AG09319 (cell line): ENCODE data around the gene PELI2.

Experiments used
- DNase-seq: peaks from one replicate; pipeline ENCODE4 v3.0.0-alpha.2; 2010; ENCODE audit warnings: low read depth; ENCODE audit errors: extremely low read depth
- CTCF ChIP-seq: IDR thresholded peaks from 2 replicates; pipeline ENCODE4 v1.5.1; 2011; ENCODE audit warnings: low read depth, mild to moderate bottlenecking, inconsistent platforms, low read length, moderate library complexity

PELI2 gene

GRCh38 chr14:56280843-56281242 is 162.6 kb downstream of the PELI2 start:
- no peak for DNase-seq
- TF ChIP-seq CTCF, result no peak

- DNase-seq, result no peak
- TF ChIP-seq CTCF, result no peak
Observed at GRCh38 chr14:56282179-56282578, 164.0 kb downstream of the PELI2 start.

- no peak for TF ChIP-seq CTCF
- no peak for DNase-seq
Observed at GRCh38 chr14:56284641-56285040, 166.4 kb downstream of the PELI2 start.

GRCh38 chr14:56289155-56289554 is 170.9 kb downstream of the PELI2 start:
- TF ChIP-seq CTCF, result no peak
- no peak for DNase-seq

- no peak for TF ChIP-seq CTCF
- DNase-seq, result no peak
Observed at GRCh38 chr14:56290195-56290594, 172.0 kb downstream of the PELI2 start.

GRCh38 chr14:56292970-56293369 is 174.8 kb downstream of the PELI2 start:
- TF ChIP-seq CTCF, result no peak
- no peak for DNase-seq

- no peak for DNase-seq
- no peak for TF ChIP-seq CTCF
Observed at GRCh38 chr14:56293506-56293905, 175.3 kb downstream of the PELI2 start.
